Neural crest cell (in vitro differentiated cells): Measurements from ENCODE around the gene TRAF1. TPM values are rescaled to one million over a fixed set of nuclear protein-coding genes. Genes with fewer than 3 reads are reported as not detected.

ENCODE experiments used
- DNase-seq: peaks from one replicate; pipeline ENCODE4 v3.0.0; 2021; ENCODE audit warnings: low read depth, mixed read lengths, low spot score
- H3K27ac Mint-ChIP-seq: one replicate; pipeline ENCODE4 v1.8.0; 2021; ENCODE audit warnings: mild to moderate bottlenecking, mixed read lengths; ENCODE audit not compliant: unreplicated experiment
- H3K27me3 Mint-ChIP-seq: 2 replicates; pipeline ENCODE4 v1.8.0; 2021; ENCODE audit warnings: low read depth, mild to moderate bottlenecking, mixed read lengths
- H3K36me3 Mint-ChIP-seq: 2 replicates; pipeline ENCODE4 v1.8.0; 2021; ENCODE audit warnings: low read depth, mild to moderate bottlenecking, mixed read lengths
- H3K4me1 Mint-ChIP-seq: 2 replicates; pipeline ENCODE4 v1.8.0; 2021; ENCODE audit warnings: mixed read lengths
- H3K4me3 Mint-ChIP-seq: one replicate; pipeline ENCODE4 v1.8.0; 2021; ENCODE audit warnings: mild to moderate bottlenecking, mixed read lengths
- H3K9me3 Mint-ChIP-seq: 2 replicates; pipeline ENCODE4 v1.8.0; 2021; ENCODE audit warnings: mixed read lengths
- total RNA-seq: library from RNA; stranded (reverse); gene quantifications from 2 replicates; pipeline ENCODE4 v1.2.1, GENCODE V29; 2021
- TF ChIP-seq, protein P1 (sequence below): fragments of 200-600 bp; sonication (generic); conservative IDR thresholded peaks from 2 replicates; pipeline ENCODE4 v1.5.0; 2021; ENCODE audit warnings: antibody characterized with exemption, mild to moderate bottlenecking

The TRAF1 gene
- total RNA-seq, 1 donor from 2014 or later: 3.8 TPM

GRCh38 chr9:120855827-120856670 lies 70.5 kb downstream of the TRAF1 start:
- no peak for DNase-seq
- H3K4me1 Mint-ChIP-seq: peaks cover 23% of the 10 kb centered on the region
- TF ChIP-seq, protein P1, sequence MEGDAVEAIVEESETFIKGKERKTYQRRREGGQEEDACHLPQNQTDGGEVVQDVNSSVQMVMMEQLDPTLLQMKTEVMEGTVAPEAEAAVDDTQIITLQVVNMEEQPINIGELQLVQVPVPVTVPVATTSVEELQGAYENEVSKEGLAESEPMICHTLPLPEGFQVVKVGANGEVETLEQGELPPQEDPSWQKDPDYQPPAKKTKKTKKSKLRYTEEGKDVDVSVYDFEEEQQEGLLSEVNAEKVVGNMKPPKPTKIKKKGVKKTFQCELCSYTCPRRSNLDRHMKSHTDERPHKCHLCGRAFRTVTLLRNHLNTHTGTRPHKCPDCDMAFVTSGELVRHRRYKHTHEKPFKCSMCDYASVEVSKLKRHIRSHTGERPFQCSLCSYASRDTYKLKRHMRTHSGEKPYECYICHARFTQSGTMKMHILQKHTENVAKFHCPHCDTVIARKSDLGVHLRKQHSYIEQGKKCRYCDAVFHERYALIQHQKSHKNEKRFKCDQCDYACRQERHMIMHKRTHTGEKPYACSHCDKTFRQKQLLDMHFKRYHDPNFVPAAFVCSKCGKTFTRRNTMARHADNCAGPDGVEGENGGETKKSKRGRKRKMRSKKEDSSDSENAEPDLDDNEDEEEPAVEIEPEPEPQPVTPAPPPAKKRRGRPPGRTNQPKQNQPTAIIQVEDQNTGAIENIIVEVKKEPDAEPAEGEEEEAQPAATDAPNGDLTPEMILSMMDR: no peak
- peaks cover 7% of the 10 kb centered on the region for H3K36me3 Mint-ChIP-seq
- no peaks in the 10 kb centered on the region for H3K9me3 Mint-ChIP-seq
- no peak overlapping the region for H3K27ac Mint-ChIP-seq
- no peak overlapping the region for H3K4me3 Mint-ChIP-seq
- H3K27me3 Mint-ChIP-seq: no peaks in the 10 kb centered on the region

DNA sequence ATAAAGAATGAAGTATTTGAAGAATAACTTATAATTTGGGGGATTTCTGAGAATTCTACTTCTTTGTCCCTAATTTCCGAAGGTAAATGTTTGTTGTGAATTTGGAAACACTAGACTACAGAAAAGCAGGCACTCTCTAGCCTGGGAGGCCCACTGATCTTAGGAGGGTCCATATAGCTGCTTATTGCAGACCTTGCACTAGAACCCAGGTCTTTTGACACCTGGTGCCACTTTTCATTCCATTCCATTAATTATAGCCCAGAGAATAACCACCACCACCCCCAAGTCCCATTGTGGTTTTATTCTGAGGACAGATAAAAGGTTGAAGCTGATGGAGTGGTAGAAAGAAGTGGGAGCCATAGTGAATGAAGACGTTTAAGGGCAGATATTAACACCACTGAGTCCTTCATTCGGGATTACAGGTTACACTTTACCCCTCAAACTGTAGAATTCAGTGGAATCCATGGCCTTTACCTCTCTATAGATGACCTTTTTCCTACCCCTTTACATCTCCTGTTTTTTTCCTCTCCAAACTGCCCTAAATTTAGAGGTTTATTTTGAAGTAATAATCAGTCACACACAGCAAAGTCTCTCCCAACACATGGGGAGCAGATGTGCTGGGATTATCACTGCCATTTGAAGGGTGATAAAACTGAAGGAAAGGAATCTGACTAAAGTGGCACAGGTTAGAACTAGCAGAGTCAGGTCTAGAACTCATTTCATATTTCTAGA lies 71.8 kb downstream of the TRAF1 start:
- Mint-ChIP-seq H3K27me3 (no peaks in the 10 kb centered on the region), H3K36me3 (no peaks in the 10 kb centered on the region), H3K4me1 (peaks cover 25% of the 10 kb centered on the region), H3K27ac (no peak overlapping the region), H3K4me3 (no peak overlapping the region), H3K9me3 (no peaks in the 10 kb centered on the region)
- TF ChIP-seq, protein P1: no peak
- no peak for DNase-seq

DNA sequence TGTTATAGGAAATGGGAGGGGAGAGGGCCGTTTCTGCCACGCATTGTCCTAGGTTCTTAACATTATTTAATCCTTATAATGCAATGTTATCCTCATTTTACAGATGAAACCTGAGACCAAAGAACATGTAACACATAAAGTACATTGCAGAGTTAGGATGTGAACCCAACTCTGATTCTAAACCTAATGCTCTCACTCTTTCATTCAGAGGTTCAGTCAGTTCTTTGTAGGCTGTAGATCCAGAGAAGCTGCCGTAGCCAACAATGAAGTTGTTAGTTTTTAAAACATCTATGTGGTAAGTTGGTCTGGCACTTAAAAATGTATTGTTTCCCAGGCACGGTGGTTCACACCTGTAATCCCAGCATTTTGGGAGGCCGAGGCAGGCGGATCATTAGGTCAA lies 73.4 kb downstream of the TRAF1 start:
- TF ChIP-seq, protein P1: no peak
- H3K36me3 Mint-ChIP-seq: no peaks in the 10 kb centered on the region
- no peaks in the 10 kb centered on the region for H3K9me3 Mint-ChIP-seq
- no peak overlapping the region for H3K27ac Mint-ChIP-seq
- H3K4me1 Mint-ChIP-seq: peaks cover 25% of the 10 kb centered on the region
- H3K27me3 Mint-ChIP-seq: no peaks in the 10 kb centered on the region
- no peak for DNase-seq
- H3K4me3 Mint-ChIP-seq: no peak overlapping the region

Other genes with a start within 250 kb of the TRAF1 start
- 22.2 and 23.3 TPM in 2 replicates for gene MEGF9, start 212.3 kb downstream of the TRAF1 start, total RNA-seq
- 63.3 and 65.4 TPM in 2 replicates for gene FBXW2, start 133.4 kb downstream of the TRAF1 start, total RNA-seq
- gene PSMD5, start 83.9 kb downstream of the TRAF1 start, total RNA-seq: 54.3 and 54.5 TPM in 2 replicates
- 100.0 and 110 TPM in 2 replicates for gene PHF19, start 49.6 kb downstream of the TRAF1 start, total RNA-seq
- 8.3 and 9.4 TPM in 2 replicates for gene C5, start 123.5 kb upstream of the TRAF1 start, total RNA-seq
- gene CNTRL, start 148.2 kb upstream of the TRAF1 start, total RNA-seq: 27.6 and 31.4 TPM in 2 replicates